K562 (cell line): Measurements from ENCODE around the gene B2M. TPM values are rescaled to one million over a fixed set of nuclear protein-coding genes. Genes with fewer than 3 reads are reported as not detected.

Source experiments
- BCLAF1 ChIP-seq, 2 experiments: fragments of 450-650 bp in 1 of 2; IDR thresholded peaks; 2 replicates each; pipeline ENCODE4 v1.6.1; 2011 to 2017; ENCODE audit warnings: low read depth in 2 of 2, antibody characterized with exemption in 1 of 2, borderline replicate concordance in 1 of 2, low read length in 1 of 2, mild to moderate bottlenecking in 1 of 2, mixed read lengths in 1 of 2; ENCODE audit not compliant: control insufficient read depth in 1 of 2
- DPF2 ChIP-seq: fragments of 450-650 bp; IDR thresholded peaks from 2 replicates; pipeline ENCODE4 v1.6.1; 2016
- E2F6 ChIP-seq, 2 experiments: IDR thresholded peaks; 2 replicates each; pipeline ENCODE4 v1.6.1; 2011; ENCODE audit warnings: borderline replicate concordance in 1 of 2, control low read depth in 1 of 2, low read depth in 1 of 2, low read length in 1 of 2, mild to moderate bottlenecking in 1 of 2, mixed read lengths in 1 of 2, moderate library complexity in 1 of 2; ENCODE audit not compliant: insufficient read depth in 1 of 2, insufficient read length in 1 of 2, poor library complexity in 1 of 2, severe bottlenecking in 1 of 2; ENCODE audit errors: extremely low read depth in 1 of 2
- FOXO4 ChIP-seq: fragments of 450-650 bp; formaldehyde crosslinking; IDR thresholded peaks from 2 replicates; pipeline ENCODE4 v1.4.0; 2020; ENCODE audit warnings: mild to moderate bottlenecking, moderate library complexity
- HDAC6 ChIP-seq: IDR thresholded peaks from 2 replicates; pipeline ENCODE4 v1.6.1; 2012; ENCODE audit warnings: low read depth, mild to moderate bottlenecking, control low read depth, inconsistent platforms, low read length, moderate library complexity
- LARP7 ChIP-seq: fragments of 450-650 bp; IDR thresholded peaks from 2 replicates; pipeline ENCODE4 v1.6.1; 2016
- NCOA1 ChIP-seq: fragments of 450-650 bp; IDR thresholded peaks from 2 replicates; pipeline ENCODE4 v1.6.1; 2016; ENCODE audit warnings: low read depth
- SIN3A ChIP-seq, 2 experiments: fragments of 150-350 bp in 1 of 2; IDR thresholded peaks; 2 replicates each; pipeline ENCODE4 v1.6.1; 2011 to 2016; ENCODE audit warnings: borderline replicate concordance in 2 of 2, low read depth in 2 of 2, low read length in 2 of 2, mild to moderate bottlenecking in 2 of 2, moderate library complexity in 2 of 2; ENCODE audit not compliant: control insufficient read depth in 1 of 2
- TRIM28 ChIP-seq: fragments of 450-650 bp; IDR thresholded peaks from 2 replicates; pipeline ENCODE4 v1.6.1; 2017
- ZNF57 ChIP-seq: fragments of 450-650 bp; formaldehyde crosslinking; IDR thresholded peaks from 2 replicates; pipeline ENCODE4 v1.4.0; 2020; ENCODE audit warnings: mild to moderate bottlenecking, moderate library complexity
- polyA plus RNA-seq, 8 experiments: library from polyadenylated mRNA; depleted of rRNA in 4 of 8; stranded (reverse) in 5 of 8; unstranded in 3 of 8; fragments of >200 nt; fragmentation: Nextera tagmentation in 2 of 8; fragmentation: Illumina TruSeq in 1 of 8; extraction: Ambion mirVana in 2 of 8; extraction: Trizol in 1 of 8; gene quantifications; 2 replicates each; pipeline versions ENCODE4 v1.2.1 to v1.2.3, GENCODE V29; 2011 to 2014; ENCODE audit warnings: inconsistent platforms in 1 of 8, missing spikeins in 1 of 8
- total RNA-seq, 7 experiments: library from RNA; depleted of rRNA in 6 of 7; stranded (reverse); fragments of >200 nt in 6 of 7; fragmentation: Illumina TruSeq in 2 of 7; extraction: Trizol in 2 of 7; gene quantifications; 2 replicates each; pipeline versions ENCODE4 v1.2.1 to v1.2.3, GENCODE V29; 2011 to 2021; ENCODE audit warnings: low replicate concordance in 1 of 7
- TF ChIP-seq, protein P1 (sequence below): sonication (generic); formaldehyde crosslinking; IDR thresholded peaks from 2 replicates; pipeline ENCODE4 v1.8.0; 2022; ENCODE audit warnings: mild to moderate bottlenecking, missing genetic modification reagents
- TF ChIP-seq, protein P2 (sequence below), 2 experiments: fragments of 450-650 bp; conservative IDR thresholded peaks; 2 replicates each; pipeline ENCODE4 v1.6.1; 2017; ENCODE audit warnings: mild to moderate bottlenecking in 2 of 2, moderate library complexity in 2 of 2

Gene B2M
- total and polyA plus RNA-seq, 9 of the 15 experiments (the other 6 are each of a cell fraction or from before 2014, with no cell fraction given) = 460 to 3,138 (median 1,032) TPM

DNA sequence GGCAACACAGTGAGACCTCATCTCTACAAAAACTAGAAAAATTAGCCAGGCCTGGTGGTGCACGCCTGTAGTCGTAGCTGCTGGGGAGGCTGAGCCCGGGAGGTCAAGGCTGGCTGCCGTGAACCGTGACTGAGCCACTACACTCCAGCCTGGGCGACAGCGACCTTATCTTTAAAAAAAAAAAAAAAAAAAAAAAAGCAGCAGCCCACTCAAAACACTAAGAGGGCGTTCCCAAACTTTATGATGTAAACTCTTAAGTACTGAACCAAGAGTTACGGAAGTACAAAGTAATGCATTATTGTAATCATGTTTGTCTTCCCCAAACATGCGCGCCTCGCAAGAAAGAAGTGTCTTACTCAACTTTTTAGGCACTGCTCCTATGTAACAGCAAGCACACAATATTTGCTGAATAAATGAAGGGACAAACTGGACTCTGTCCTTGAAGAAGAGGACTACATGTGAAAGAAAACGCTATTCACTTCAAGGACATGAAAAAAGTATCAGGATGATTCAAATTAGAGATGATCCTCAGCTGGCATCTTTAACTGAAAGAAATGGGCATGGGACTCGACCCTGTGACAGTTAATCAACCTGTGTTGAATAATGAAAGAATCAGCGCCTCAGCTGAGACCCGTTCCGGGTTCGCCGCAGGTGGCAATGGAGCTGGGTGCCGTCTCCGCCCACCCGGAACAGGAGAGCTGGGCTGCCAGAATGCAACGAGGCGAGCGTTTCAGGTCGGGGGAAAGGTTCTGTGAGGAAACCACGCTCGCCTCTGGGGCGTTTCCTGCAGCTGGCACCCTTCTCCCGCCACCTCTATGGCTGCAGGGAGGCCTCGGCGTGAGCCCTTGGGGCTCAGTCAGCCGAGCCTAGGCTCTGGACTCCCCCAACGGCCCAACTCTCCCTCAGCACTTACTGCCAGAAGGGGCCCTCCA is 48.6 kb upstream of the B2M start (continued):
- TF ChIP-seq BCLAF1 (IDR thresholded peaks at IDR 0.05; ENCODE audit: borderline replicate concordance in 1 of 2, control insufficient read depth in 1 of 2, low read depth in 2 of 2, low read length in 1 of 2) (no peak), HDAC6 (no peak), ZNF57 (CRISPR knock-in tag) (no peak), SIN3A (IDR thresholded peaks at IDR 0.05; ENCODE audit: borderline replicate concordance in 2 of 2, control insufficient read depth in 1 of 2, low read depth in 2 of 2, low read length in 2 of 2) (peak in 1 of 2 experiments; percentile 87; a peak in 3 of 4 replicates), LARP7 (peak; percentile 67; the same call in 1 of the 2 replicates), E2F6 (IDR thresholded peaks at IDR 0.05; ENCODE audit: borderline replicate concordance in 1 of 2, extremely low read depth in 1 of 2, insufficient read depth in 1 of 2, insufficient read length in 1 of 2, low read depth in 1 of 2, low read length in 1 of 2, poor library complexity in 1 of 2, severe bottlenecking in 1 of 2) (peak in 1 of 2 experiments; percentile 57), TRIM28 (0 out of 2 replicates have a peak, but pooled peaks have one; percentile 34), NCOA1 (peak; percentile 27; the same call in 1 of the 2 replicates), FOXO4 (CRISPR knock-in tag) (no peak), DPF2 (peak; percentile 35; the same call in 1 of the 2 replicates)
- TF ChIP-seq, protein P1, sequence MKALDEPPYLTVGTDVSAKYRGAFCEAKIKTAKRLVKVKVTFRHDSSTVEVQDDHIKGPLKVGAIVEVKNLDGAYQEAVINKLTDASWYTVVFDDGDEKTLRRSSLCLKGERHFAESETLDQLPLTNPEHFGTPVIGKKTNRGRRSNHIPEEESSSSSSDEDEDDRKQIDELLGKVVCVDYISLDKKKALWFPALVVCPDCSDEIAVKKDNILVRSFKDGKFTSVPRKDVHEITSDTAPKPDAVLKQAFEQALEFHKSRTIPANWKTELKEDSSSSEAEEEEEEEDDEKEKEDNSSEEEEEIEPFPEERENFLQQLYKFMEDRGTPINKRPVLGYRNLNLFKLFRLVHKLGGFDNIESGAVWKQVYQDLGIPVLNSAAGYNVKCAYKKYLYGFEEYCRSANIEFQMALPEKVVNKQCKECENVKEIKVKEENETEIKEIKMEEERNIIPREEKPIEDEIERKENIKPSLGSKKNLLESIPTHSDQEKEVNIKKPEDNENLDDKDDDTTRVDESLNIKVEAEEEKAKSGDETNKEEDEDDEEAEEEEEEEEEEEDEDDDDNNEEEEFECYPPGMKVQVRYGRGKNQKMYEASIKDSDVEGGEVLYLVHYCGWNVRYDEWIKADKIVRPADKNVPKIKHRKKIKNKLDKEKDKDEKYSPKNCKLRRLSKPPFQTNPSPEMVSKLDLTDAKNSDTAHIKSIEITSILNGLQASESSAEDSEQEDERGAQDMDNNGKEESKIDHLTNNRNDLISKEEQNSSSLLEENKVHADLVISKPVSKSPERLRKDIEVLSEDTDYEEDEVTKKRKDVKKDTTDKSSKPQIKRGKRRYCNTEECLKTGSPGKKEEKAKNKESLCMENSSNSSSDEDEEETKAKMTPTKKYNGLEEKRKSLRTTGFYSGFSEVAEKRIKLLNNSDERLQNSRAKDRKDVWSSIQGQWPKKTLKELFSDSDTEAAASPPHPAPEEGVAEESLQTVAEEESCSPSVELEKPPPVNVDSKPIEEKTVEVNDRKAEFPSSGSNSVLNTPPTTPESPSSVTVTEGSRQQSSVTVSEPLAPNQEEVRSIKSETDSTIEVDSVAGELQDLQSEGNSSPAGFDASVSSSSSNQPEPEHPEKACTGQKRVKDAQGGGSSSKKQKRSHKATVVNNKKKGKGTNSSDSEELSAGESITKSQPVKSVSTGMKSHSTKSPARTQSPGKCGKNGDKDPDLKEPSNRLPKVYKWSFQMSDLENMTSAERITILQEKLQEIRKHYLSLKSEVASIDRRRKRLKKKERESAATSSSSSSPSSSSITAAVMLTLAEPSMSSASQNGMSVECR (CRISPR knock-in tag) = peak; percentile 96; the same call in 1 of the 2 replicates
- TF ChIP-seq, protein P2, sequence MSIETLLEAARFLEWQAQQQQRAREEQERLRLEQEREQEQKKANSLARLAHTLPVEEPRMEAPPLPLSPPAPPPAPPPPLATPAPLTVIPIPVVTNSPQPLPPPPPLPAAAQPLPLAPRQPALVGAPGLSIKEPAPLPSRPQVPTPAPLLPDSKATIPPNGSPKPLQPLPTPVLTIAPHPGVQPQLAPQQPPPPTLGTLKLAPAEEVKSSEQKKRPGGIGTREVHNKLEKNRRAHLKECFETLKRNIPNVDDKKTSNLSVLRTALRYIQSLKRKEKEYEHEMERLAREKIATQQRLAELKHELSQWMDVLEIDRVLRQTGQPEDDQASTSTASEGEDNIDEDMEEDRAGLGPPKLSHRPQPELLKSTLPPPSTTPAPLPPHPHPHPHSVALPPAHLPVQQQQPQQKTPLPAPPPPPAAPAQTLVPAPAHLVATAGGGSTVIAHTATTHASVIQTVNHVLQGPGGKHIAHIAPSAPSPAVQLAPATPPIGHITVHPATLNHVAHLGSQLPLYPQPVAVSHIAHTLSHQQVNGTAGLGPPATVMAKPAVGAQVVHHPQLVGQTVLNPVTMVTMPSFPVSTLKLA (conservative IDR thresholded peaks at IDR 0.05) = peak in 1 of 2 experiments; percentile 24; a peak in 3 of 4 replicates
